Measurements from ENCODE around the gene PCNX3. TPM values are rescaled to one million over a fixed set of nuclear protein-coding genes. Genes with fewer than 3 reads are reported as not detected.

The PCNX3 gene
- total and polyA plus RNA-seq, 2 of the 13 experiments (the other 11 are each of a cell fraction or from before 2014, with no cell fraction given), result 16.2 to 23.0 TPM

GRCh38 chr11:65569973-65570918 lies 45.3 kb upstream of the PCNX3 start, which contains the start of gene ZNRD2 (continued):
- no peak for TF ChIP-seq ZNF710 (CRISPR knock-in tag; IDR thresholded peaks at IDR 0.05; ENCODE audit: borderline replicate concordance)
- peak; percentile 96 for TF ChIP-seq MEF2D (CRISPR knock-in tag; IDR thresholded peaks at IDR 0.05)
- no peak for TF ChIP-seq CC2D1A (CRISPR knock-in tag; IDR thresholded peaks at IDR 0.05)
- TF ChIP-seq POGZ (CRISPR knock-in tag; IDR thresholded peaks at IDR 0.05), result peak; percentile 90
- no peak for TF ChIP-seq SKI (IDR thresholded peaks at IDR 0.05; ENCODE audit: partially characterized antibody)
- no peak for TF ChIP-seq ZBTB43 (CRISPR knock-in tag; conservative IDR thresholded peaks at IDR 0.05)
- TF ChIP-seq ZFP36 (IDR thresholded peaks at IDR 0.05; ENCODE audit: borderline replicate concordance, low read depth, low read length, partially characterized antibody), result no peak
- no peak for TF ChIP-seq ZNF256 (CRISPR knock-in tag; conservative IDR thresholded peaks at IDR 0.05)
- TF ChIP-seq ZNF142 (CRISPR knock-in tag; IDR thresholded peaks at IDR 0.05), result 0 out of 2 replicates have a peak, but pooled peaks have one; percentile 3
- TF ChIP-seq ZBTB2 (CRISPR knock-in tag; IDR thresholded peaks at IDR 0.05; ENCODE audit: low read depth), result peak; percentile 100
- TF ChIP-seq NFYC (CRISPR knock-in tag; IDR thresholded peaks at IDR 0.05), result peak; percentile 71
- TF ChIP-seq ZNF501 (CRISPR knock-in tag; IDR thresholded peaks at IDR 0.05), result peak; percentile 96
- TF ChIP-seq RCOR2 (CRISPR knock-in tag; IDR thresholded peaks at IDR 0.05), result peak; percentile 76
- no peak for TF ChIP-seq ZNF800 (CRISPR knock-in tag; IDR thresholded peaks at IDR 0.05)
- TF ChIP-seq NCOA1 (CRISPR knock-in tag; IDR thresholded peaks at IDR 0.05), result no peak; the same call in 1 of the 2 replicates
